GM12891 (cell line): ENCODE data around the gene SPATA31D4.

ENCODE experiments used
- POLR2A ChIP-seq: IDR thresholded peaks from 2 replicates; pipeline ENCODE4 v1.6.1; 2011; ENCODE audit warnings: low read depth, low read length, control low read depth
- POLR2AphosphoS5 ChIP-seq: IDR thresholded peaks from 2 replicates; pipeline ENCODE4 v1.6.1; 2011; ENCODE audit warnings: low read depth, low read length, control low read depth
- SPI1 ChIP-seq: IDR thresholded peaks from 2 replicates; pipeline ENCODE4 v1.6.1; 2011; ENCODE audit warnings: low read depth, low read length, control low read depth

DNA sequence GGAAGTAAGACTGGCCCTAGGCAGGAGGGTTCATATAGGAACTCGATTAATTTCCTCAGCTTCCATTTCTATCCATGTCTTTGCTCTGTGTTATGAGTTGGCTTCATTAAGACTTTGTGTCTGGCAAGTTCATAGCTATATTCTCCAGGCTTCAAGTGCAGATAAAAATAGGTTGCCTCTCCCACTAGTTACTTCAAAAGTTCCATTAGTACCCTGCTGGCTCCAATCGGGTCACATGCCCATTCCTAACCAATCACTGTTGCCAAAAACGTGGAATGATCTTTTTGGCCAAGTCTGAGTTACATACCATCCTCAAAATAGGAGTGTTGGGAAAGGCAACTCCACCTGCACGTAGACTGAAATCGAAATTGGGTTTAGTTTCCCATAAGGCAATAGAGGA is 46.5 kb downstream of the SPATA31D4 start:
- TF ChIP-seq POLR2A (no peak), SPI1 (no peak), POLR2AphosphoS5 (no peak)
